MCF 10A (cell line): ENCODE measurements around the gene GGNBP2. TPM values are rescaled to one million over a fixed set of nuclear protein-coding genes. Genes with fewer than 3 reads are reported as not detected.

Source experiments
- BruUV-seq: library from RNA; stranded (reverse); fragments of 400-500 nt; replicated peaks from 2 replicates; lab custom pipeline; 2021; lab: Mats Ljungman, UMichigan
- CTCF ChIA-PET: fragments of 300-600 bp; sonication (Branson Sonifier 250); formaldehyde crosslinking; extraction: SDS; loops from one replicate; lab custom pipeline; 2021; ENCODE audit warnings: antibody characterized with exemption, inconsistent platforms; lab: Yijun Ruan, JAX
- POLR2A ChIA-PET: fragments of 300-600, 350-650 bp; sonication (Branson Sonifier 250); formaldehyde crosslinking; extraction: SDS; loops from one replicate; lab custom pipeline; 2020; ENCODE audit warnings: antibody characterized with exemption, inconsistent platforms; lab: Yijun Ruan, JAX
- DNase-seq: peaks from one replicate; pipeline ENCODE4 v3.0.0-alpha.2; 2018; ENCODE audit not compliant: unreplicated experiment
- H3K27ac Mint-ChIP-seq: one replicate; pipeline ENCODE4 v1.8.0; 2022; ENCODE audit warnings: mild to moderate bottlenecking, low read depth, mixed read lengths; ENCODE audit not compliant: unreplicated experiment
- H3K27me3 Mint-ChIP-seq: one replicate; pipeline ENCODE4 v1.8.0; 2022; ENCODE audit warnings: mixed read lengths; ENCODE audit not compliant: insufficient read depth, unreplicated experiment
- H3K36me3 Mint-ChIP-seq: one replicate; pipeline ENCODE4 v1.8.0; 2022; ENCODE audit warnings: mild to moderate bottlenecking, moderate library complexity, mixed read lengths; ENCODE audit not compliant: insufficient read depth, unreplicated experiment
- H3K4me1 Mint-ChIP-seq: one replicate; pipeline ENCODE4 v1.8.0; 2022; ENCODE audit warnings: mixed read lengths; ENCODE audit not compliant: insufficient read depth, unreplicated experiment
- H3K4me3 Mint-ChIP-seq: one replicate; pipeline ENCODE4 v1.8.0; 2022; ENCODE audit warnings: mild to moderate bottlenecking, moderate library complexity, mixed read lengths; ENCODE audit not compliant: unreplicated experiment
- H3K9me3 Mint-ChIP-seq: one replicate; pipeline ENCODE4 v1.8.0; 2022; ENCODE audit warnings: mixed read lengths; ENCODE audit not compliant: unreplicated experiment
- intact Hi-C: fragments of 100-400 bp; cut with micrococcal nuclease; formaldehyde crosslinking; loops from 2 replicates; pipeline ENCODE4 v1.14.1; 2022
- total RNA-seq: library from RNA; stranded (reverse); gene quantifications from 2 replicates; pipeline ENCODE4 v1.2.3, GENCODE V29; 2022
- TF ChIP-seq, protein P1 (sequence below): fragments of 200-600 bp; IDR thresholded peaks from one replicate; pipeline ENCODE4 v1.8.0; 2022; ENCODE audit warnings: antibody characterized with exemption, mild to moderate bottlenecking; ENCODE audit not compliant: unreplicated experiment

The GGNBP2 gene
- total RNA-seq, 1 experiment from 2014 or later, result 88.7 TPM

DNA sequence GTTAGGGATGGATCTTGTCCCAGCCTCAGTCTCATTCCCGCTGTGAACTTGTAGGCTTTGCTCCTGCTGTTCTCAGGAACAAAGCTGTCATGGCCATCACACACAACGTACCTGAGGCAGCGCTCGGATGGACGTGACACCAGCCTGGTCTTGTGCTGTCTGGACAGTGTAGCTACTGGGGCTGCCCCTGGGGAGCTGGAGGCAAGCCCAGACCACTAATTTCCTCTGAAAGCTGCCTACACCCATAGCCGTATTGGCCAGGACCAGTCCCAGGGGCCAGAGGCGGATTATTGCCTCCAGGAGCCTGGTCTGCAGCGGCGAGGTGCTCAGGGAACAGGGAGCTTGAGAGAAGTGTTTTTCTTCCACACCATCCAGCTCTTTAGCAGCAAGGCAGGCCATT is 46.6 kb upstream of the GGNBP2 start:
- ChIA-PET POLR2A (interaction anchor here (1.5 to 1.6 kb wide), 2 partner anchors 9 to 36 kb away, joined by 5 read pairs; partner anchors contain the start of gene MYO19), CTCF (no interaction called here)
- intact Hi-C loops, result no loop called here
- peaks cover 77% of the 10 kb centered on the region for H3K36me3 Mint-ChIP-seq
- no peak for DNase-seq
- no peaks in the 10 kb centered on the region for H3K27me3 Mint-ChIP-seq
- no peaks in the 10 kb centered on the region for H3K9me3 Mint-ChIP-seq
- TF ChIP-seq, protein P1, sequence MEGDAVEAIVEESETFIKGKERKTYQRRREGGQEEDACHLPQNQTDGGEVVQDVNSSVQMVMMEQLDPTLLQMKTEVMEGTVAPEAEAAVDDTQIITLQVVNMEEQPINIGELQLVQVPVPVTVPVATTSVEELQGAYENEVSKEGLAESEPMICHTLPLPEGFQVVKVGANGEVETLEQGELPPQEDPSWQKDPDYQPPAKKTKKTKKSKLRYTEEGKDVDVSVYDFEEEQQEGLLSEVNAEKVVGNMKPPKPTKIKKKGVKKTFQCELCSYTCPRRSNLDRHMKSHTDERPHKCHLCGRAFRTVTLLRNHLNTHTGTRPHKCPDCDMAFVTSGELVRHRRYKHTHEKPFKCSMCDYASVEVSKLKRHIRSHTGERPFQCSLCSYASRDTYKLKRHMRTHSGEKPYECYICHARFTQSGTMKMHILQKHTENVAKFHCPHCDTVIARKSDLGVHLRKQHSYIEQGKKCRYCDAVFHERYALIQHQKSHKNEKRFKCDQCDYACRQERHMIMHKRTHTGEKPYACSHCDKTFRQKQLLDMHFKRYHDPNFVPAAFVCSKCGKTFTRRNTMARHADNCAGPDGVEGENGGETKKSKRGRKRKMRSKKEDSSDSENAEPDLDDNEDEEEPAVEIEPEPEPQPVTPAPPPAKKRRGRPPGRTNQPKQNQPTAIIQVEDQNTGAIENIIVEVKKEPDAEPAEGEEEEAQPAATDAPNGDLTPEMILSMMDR, result no peak
- peaks cover 12% of the 10 kb centered on the region for H3K4me1 Mint-ChIP-seq
- no peak overlapping the region for H3K27ac Mint-ChIP-seq
- BruUV-seq, result no TSS peak
- H3K4me3 Mint-ChIP-seq, result no peak overlapping the region

DNA sequence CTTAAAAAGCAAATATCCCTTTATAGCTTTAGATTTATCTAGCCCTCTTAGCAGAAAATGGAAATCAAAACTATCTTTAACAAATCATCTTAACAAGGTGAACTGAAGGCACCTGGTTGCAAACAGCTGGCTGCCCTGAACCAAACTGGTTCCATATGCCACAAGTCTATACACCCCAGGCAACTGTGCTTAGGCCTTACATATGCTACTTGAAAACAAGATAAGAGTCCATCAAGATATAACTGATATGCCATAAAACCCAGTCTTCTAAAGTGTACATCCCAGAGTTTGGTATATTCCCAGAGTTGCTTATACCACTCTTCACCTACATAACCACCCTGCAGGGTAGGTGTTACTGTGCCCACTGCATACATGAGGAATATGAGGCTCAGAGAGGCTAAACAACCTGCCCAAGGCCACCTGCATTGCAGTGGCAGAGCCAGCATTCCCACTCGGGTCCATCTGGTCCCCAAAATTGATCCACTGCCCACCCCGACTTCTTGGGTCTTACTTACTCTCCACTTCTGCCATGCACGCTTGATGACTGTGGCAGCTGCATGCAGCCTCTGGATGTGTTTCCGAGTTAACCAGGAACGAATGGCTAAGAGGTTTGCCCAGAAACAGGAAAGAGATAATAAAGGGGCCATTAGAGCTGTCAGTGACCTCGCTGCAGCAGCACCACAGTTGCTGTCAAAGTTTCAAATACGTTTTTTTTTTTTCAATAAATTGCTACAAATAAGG is 46.0 kb upstream of the GGNBP2 start:
- TF ChIP-seq, protein P1, result no peak
- intact Hi-C loops, result no loop called here
- no peak overlapping the region for H3K4me3 Mint-ChIP-seq
- H3K36me3 Mint-ChIP-seq, result peaks cover 76% of the 10 kb centered on the region
- no peak overlapping the region for H3K27ac Mint-ChIP-seq
- CTCF ChIA-PET, result no interaction called here
- DNase-seq, result no peak
- BruUV-seq, result no TSS peak
- H3K4me1 Mint-ChIP-seq, result peaks cover 12% of the 10 kb centered on the region
- no peaks in the 10 kb centered on the region for H3K9me3 Mint-ChIP-seq
- H3K27me3 Mint-ChIP-seq, result no peaks in the 10 kb centered on the region
- POLR2A ChIA-PET, result interaction anchor here (1.5 kb wide), 1 partner anchor 35 kb away, joined by 5 read pairs; the partner anchor contains the start of gene MYO19

DNA sequence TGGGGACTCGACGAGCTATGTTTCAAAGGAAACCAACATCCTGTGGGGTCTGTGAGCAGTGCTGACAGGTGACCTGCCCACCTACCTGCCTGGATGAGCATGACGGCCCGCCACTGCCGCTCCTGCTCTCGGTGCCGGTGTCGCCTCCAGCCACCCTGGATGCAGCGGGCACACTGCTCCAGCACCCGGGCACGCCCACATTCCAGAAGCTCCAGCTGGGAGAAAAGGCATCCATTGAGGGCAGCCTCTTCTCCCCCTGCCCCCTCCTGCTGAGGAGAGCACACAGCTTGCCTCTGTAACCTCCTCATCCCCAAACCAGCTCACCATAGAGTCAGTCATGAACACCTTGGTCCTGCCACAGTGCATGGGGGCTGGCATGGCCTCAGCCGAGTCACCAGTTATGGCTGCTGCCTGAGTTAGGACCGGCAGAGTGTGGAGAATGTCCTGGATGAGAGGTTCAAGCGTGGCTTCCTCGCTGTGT is 43.9 kb upstream of the GGNBP2 start:
- TF ChIP-seq, protein P1, result no peak
- no peak for DNase-seq

DNA sequence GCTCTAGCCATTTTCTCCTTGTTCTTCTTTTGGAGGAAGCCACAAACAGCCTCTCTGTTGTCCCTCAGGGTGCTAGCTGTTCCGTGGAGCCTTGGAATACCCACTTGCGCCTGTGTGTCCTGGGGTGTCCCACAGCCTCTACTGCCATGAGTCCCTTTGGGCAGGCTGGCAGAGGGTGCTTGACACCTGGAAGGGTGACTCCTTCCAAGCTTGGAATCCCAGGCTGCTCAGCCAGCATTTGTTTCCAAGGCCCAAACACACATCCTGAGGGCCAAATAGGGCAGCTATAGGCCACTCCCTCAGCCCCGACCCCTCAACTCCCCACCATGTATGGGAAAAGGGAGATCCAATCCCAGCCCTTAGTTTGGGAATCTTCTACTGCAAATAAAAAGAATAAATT is 43.4 kb upstream of the GGNBP2 start:
- ChIA-PET CTCF (no interaction called here), POLR2A (no interaction called here)
- intact Hi-C loops, result no loop called here
- BruUV-seq, result no TSS peak
- H3K27ac Mint-ChIP-seq, result no peak overlapping the region
- no peaks in the 10 kb centered on the region for H3K9me3 Mint-ChIP-seq
- H3K4me1 Mint-ChIP-seq, result peaks cover 12% of the 10 kb centered on the region
- no peaks in the 10 kb centered on the region for H3K27me3 Mint-ChIP-seq
- no peak for DNase-seq
- H3K4me3 Mint-ChIP-seq, result no peak overlapping the region
- peaks cover 64% of the 10 kb centered on the region for H3K36me3 Mint-ChIP-seq
- TF ChIP-seq, protein P1, result no peak

More for the DNA sequence above, 43.9 kb upstream of the GGNBP2 start:
- BruUV-seq, result no TSS peak
- H3K4me3 Mint-ChIP-seq, result no peak overlapping the region
- no peaks in the 10 kb centered on the region for H3K27me3 Mint-ChIP-seq
- no peaks in the 10 kb centered on the region for H3K9me3 Mint-ChIP-seq
- intact Hi-C loops, result no loop called here
- CTCF ChIA-PET, result no interaction called here
- peaks cover 69% of the 10 kb centered on the region for H3K36me3 Mint-ChIP-seq
- no peak overlapping the region for H3K27ac Mint-ChIP-seq
- H3K4me1 Mint-ChIP-seq, result peaks cover 12% of the 10 kb centered on the region
- POLR2A ChIA-PET, result interaction anchor here (0.7 to 1.6 kb wide), 2 partner anchors 14 to 17 kb away, joined by 3 to 4 read pairs; no protein-coding TSS in a partner anchor
